H9 (cell line): ENCODE results near the gene PYGL. TPM values are rescaled to one million over a fixed set of nuclear protein-coding genes. Genes with fewer than 3 reads are reported as not detected.

ENCODE experiments used
- DNase-seq: peaks from one replicate; pipeline ENCODE4 v3.0.0-alpha.2; 2017
- H2AFZ ChIP-seq: one replicate; pipeline ENCODE4 v1.6.1; 2013; ENCODE audit warnings: mild to moderate bottlenecking, low read length, control low read depth, moderate library complexity
- H2AK5ac ChIP-seq: 2 replicates; pipeline ENCODE4 v1.6.1; 2013; ENCODE audit warnings: low read length, control low read depth, mixed read lengths; ENCODE audit not compliant: insufficient read length
- H2BK120ac ChIP-seq: one replicate; pipeline ENCODE4 v1.6.1; 2013; ENCODE audit warnings: low read depth, mild to moderate bottlenecking, low read length, control low read depth, inconsistent platforms; ENCODE audit not compliant: poor library complexity, severe bottlenecking
- H2BK12ac ChIP-seq: 2 replicates; pipeline ENCODE4 v1.6.1; 2013; ENCODE audit warnings: low read length, control low read depth, mixed read lengths, low read depth; ENCODE audit not compliant: insufficient read length
- H2BK15ac ChIP-seq: 2 replicates; pipeline ENCODE4 v1.6.1; 2013; ENCODE audit warnings: low read depth, low read length, control low read depth
- H2BK20ac ChIP-seq: one replicate; pipeline ENCODE4 v1.6.1; 2013; ENCODE audit warnings: low read depth, mild to moderate bottlenecking, low read length, control low read depth, inconsistent platforms; ENCODE audit not compliant: poor library complexity, severe bottlenecking
- H2BK5ac ChIP-seq: 2 replicates; pipeline ENCODE4 v1.6.1; 2013; ENCODE audit warnings: low read length, control low read depth, mixed read lengths; ENCODE audit not compliant: insufficient read length
- H3K14ac ChIP-seq: 2 replicates; pipeline ENCODE4 v1.6.1; 2013; ENCODE audit warnings: low read length, control low read depth; ENCODE audit not compliant: insufficient read depth
- H3K18ac ChIP-seq: 2 replicates; pipeline ENCODE4 v1.6.1; 2013; ENCODE audit warnings: low read depth, mild to moderate bottlenecking, mixed read lengths, low read length, control low read depth; ENCODE audit not compliant: insufficient read length
- H3K23ac ChIP-seq: 2 replicates; pipeline ENCODE4 v1.6.1; 2013; ENCODE audit warnings: low read length, control low read depth, mixed read lengths, low read depth; ENCODE audit not compliant: insufficient read length
- H3K23me2 ChIP-seq: 2 replicates; pipeline ENCODE4 v1.6.1; 2013; ENCODE audit warnings: low read depth, mild to moderate bottlenecking, mixed read lengths, low read length, control low read depth; ENCODE audit not compliant: insufficient read length, poor library complexity, severe bottlenecking
- H3K27ac ChIP-seq: 2 replicates; pipeline ENCODE4 v1.5.1; 2013; ENCODE audit warnings: low read length, control low read depth, mixed read lengths, low read depth; ENCODE audit not compliant: insufficient read length
- H3K27me3 ChIP-seq: 2 replicates; pipeline ENCODE4 v1.6.1; 2013; ENCODE audit warnings: low read length, control low read depth, inconsistent platforms; ENCODE audit not compliant: insufficient read depth
- H3K4ac ChIP-seq: 2 replicates; pipeline ENCODE4 v1.6.1; 2013; ENCODE audit warnings: low read depth, mild to moderate bottlenecking, control low read depth, inconsistent platforms, low read length, moderate library complexity
- H3K4me1 ChIP-seq: 2 replicates; pipeline ENCODE4 v1.6.1; 2013; ENCODE audit warnings: low read length, control low read depth, inconsistent platforms; ENCODE audit not compliant: insufficient read depth
- H3K4me2 ChIP-seq: 2 replicates; pipeline ENCODE4 v1.6.1; 2013; ENCODE audit warnings: low read length, control low read depth, mixed read lengths; ENCODE audit not compliant: insufficient read length, insufficient read depth
- H3K56ac ChIP-seq: 2 replicates; pipeline ENCODE4 v1.6.1; 2013; ENCODE audit warnings: low read depth, mild to moderate bottlenecking, mixed read lengths, low read length, control low read depth; ENCODE audit not compliant: insufficient read length
- H3K79me1 ChIP-seq: 2 replicates; pipeline ENCODE4 v1.6.1; 2013; ENCODE audit warnings: low read depth, mild to moderate bottlenecking, moderate library complexity, low read length, control low read depth, inconsistent platforms; ENCODE audit not compliant: insufficient read depth, poor library complexity, severe bottlenecking
- H3K79me2 ChIP-seq: 2 replicates; pipeline ENCODE4 v1.6.1; 2013; ENCODE audit warnings: low read length, control low read depth, inconsistent platforms; ENCODE audit not compliant: insufficient read depth
- H3K9ac ChIP-seq: 2 replicates; pipeline ENCODE4 v1.6.1; 2013; ENCODE audit warnings: low read length, control low read depth, mixed read lengths; ENCODE audit not compliant: insufficient read length; ENCODE audit errors: extremely low read depth
- H3K9me3 ChIP-seq: one replicate; pipeline ENCODE4 v1.6.1; 2013; ENCODE audit warnings: low read depth, low read length, inconsistent platforms; ENCODE audit not compliant: control insufficient read depth
- H3T11ph ChIP-seq: one replicate; pipeline ENCODE4 v1.6.1; 2013; ENCODE audit warnings: mild to moderate bottlenecking, low read length, control low read depth, inconsistent platforms
- H4K20me1 ChIP-seq: one replicate; pipeline ENCODE4 v1.6.1; 2013; ENCODE audit not compliant: control insufficient read depth, insufficient read length, insufficient read depth
- H4K5ac ChIP-seq: 2 replicates; pipeline ENCODE4 v1.6.1; 2013; ENCODE audit warnings: low read depth, mild to moderate bottlenecking, mixed read lengths, low read length, control low read depth; ENCODE audit not compliant: insufficient read length
- H4K8ac ChIP-seq: replicated peaks from 2 replicates; pipeline ENCODE4 v1.6.1; 2013; ENCODE audit warnings: low read length, control low read depth, mixed read lengths, low read depth; ENCODE audit not compliant: insufficient read length
- H4K91ac ChIP-seq: 2 replicates; pipeline ENCODE4 v1.6.1; 2013; ENCODE audit warnings: low read depth, mild to moderate bottlenecking, moderate library complexity, mixed read lengths, low read length, control low read depth; ENCODE audit not compliant: insufficient read length
- H3K27ac Mint-ChIP-seq, 3 experiments: 2 replicates in 2 of 3; 3 replicates in 1 of 3; pipeline ENCODE4 v1.8.0; 2020 to 2021; ENCODE audit warnings: mixed read lengths in 3 of 3, mild to moderate bottlenecking in 1 of 3, moderate library complexity in 1 of 3
- H3K27me3 Mint-ChIP-seq: 2 replicates; pipeline ENCODE4 v1.8.0; 2021; ENCODE audit warnings: low read depth, mild to moderate bottlenecking, moderate library complexity, mixed read lengths
- H3K36me3 Mint-ChIP-seq, 3 experiments: 2 replicates in 2 of 3; 3 replicates in 1 of 3; pipeline ENCODE4 v1.8.0; 2020 to 2021; ENCODE audit warnings: low read depth in 3 of 3, mixed read lengths in 3 of 3; ENCODE audit not compliant: insufficient read depth in 1 of 3
- H3K4me1 Mint-ChIP-seq, 2 experiments: 2 replicates each; pipeline ENCODE4 v1.8.0; 2020; ENCODE audit warnings: mixed read lengths in 2 of 2
- H3K4me3 Mint-ChIP-seq, 2 experiments: 2 replicates in 1 of 2; 3 replicates in 1 of 2; pipeline ENCODE4 v1.8.0; 2020 to 2021; ENCODE audit warnings: mild to moderate bottlenecking in 2 of 2, mixed read lengths in 2 of 2, moderate library complexity in 1 of 2
- H3K9me3 Mint-ChIP-seq, 2 experiments: 2 replicates in 1 of 2; 3 replicates in 1 of 2; pipeline ENCODE4 v1.8.0; 2020; ENCODE audit warnings: mild to moderate bottlenecking in 2 of 2, mixed read lengths in 2 of 2, moderate library complexity in 1 of 2
- WGBS: extraction: QIAGEN DNeasy Blood & Tissue Kit; methylation state at CpG from one replicate; pipeline ENCODE4 v1.1.7; 2013; ENCODE audit warnings: missing lambda C conversion rate, low lambda C conversion rate, mixed read lengths; ENCODE audit not compliant: insufficient read length; ENCODE audit errors: extremely low coverage; 5-methylcytosine and 5-hydroxymethylcytosine counted together
- total RNA-seq: library from RNA; stranded (reverse); gene quantifications from 2 replicates; pipeline ENCODE4 v1.2.1, GENCODE V29; 2021
- TF ChIP-seq, protein P1 (sequence below): fragments of 200-600 bp; sonication (generic); conservative IDR thresholded peaks from 3 replicates; pipeline ENCODE4 v1.8.0; 2021; ENCODE audit warnings: antibody characterized with exemption, mild to moderate bottlenecking

Gene PYGL
- total RNA-seq, 1 experiment from 2014 or later = 53.8 TPM

DNA sequence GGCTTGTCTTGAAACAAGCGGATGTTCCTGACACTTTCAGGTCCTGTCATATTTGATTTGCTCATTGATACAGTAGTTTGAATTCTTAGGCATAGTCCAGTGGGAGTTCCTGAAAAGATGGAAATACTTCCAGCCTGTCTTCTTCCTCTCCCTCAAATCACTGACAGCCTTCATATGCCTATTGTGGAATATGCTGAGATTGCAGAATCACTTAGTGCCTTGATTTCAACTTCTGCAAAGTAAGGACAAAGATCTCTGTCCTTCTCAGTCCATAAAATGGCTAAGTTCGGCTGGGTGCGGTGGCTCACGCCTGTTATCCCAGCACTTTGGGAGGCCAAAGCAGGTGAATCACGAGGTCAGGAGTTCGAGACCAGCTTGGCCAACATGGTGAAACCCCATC is 6.7 kb upstream of the PYGL start:
- Histone ChIP-seq H2BK120ac (no peak overlapping the region), H2AK5ac (no peak overlapping the region), H3K27me3 (no peaks in the 10 kb centered on the region), H3K9me3 (no peaks in the 10 kb centered on the region), H4K5ac (no peak overlapping the region), H3K23ac (no peak overlapping the region), H4K91ac (no peak overlapping the region), H2BK12ac (no peak overlapping the region), H3K79me2 (no peaks in the 10 kb centered on the region), H3T11ph (no peak overlapping the region), H3K23me2 (no peaks in the 10 kb centered on the region), H3K18ac (no peak overlapping the region), H4K8ac (no peak overlapping the region), H3K56ac (no peak overlapping the region), H4K20me1 (no peaks in the 10 kb centered on the region), H3K27ac (no peak overlapping the region), H3K9ac (no peak overlapping the region), H3K4me2 (no peak overlapping the region), H3K14ac (no peak overlapping the region), H3K4me1 (peaks cover 3% of the 10 kb centered on the region), H2BK20ac (no peak overlapping the region), H2BK15ac (no peak overlapping the region), H2BK5ac (no peak overlapping the region), H3K79me1 (no peaks in the 10 kb centered on the region), H3K4ac (no peak overlapping the region), H2AFZ (no peak overlapping the region)
- no peaks in the 10 kb centered on the region; the same call in 1 of the 2 replicates for H3K27me3 Mint-ChIP-seq
- TF ChIP-seq, protein P1, sequence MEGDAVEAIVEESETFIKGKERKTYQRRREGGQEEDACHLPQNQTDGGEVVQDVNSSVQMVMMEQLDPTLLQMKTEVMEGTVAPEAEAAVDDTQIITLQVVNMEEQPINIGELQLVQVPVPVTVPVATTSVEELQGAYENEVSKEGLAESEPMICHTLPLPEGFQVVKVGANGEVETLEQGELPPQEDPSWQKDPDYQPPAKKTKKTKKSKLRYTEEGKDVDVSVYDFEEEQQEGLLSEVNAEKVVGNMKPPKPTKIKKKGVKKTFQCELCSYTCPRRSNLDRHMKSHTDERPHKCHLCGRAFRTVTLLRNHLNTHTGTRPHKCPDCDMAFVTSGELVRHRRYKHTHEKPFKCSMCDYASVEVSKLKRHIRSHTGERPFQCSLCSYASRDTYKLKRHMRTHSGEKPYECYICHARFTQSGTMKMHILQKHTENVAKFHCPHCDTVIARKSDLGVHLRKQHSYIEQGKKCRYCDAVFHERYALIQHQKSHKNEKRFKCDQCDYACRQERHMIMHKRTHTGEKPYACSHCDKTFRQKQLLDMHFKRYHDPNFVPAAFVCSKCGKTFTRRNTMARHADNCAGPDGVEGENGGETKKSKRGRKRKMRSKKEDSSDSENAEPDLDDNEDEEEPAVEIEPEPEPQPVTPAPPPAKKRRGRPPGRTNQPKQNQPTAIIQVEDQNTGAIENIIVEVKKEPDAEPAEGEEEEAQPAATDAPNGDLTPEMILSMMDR = no peak
- no peak for DNase-seq
- H3K4me1 Mint-ChIP-seq = peaks cover 12 to 16% of the 10 kb centered on the region in 2 experiments
- H3K9me3 Mint-ChIP-seq = peaks cover 4 to 8% of the 10 kb centered on the region in 2 experiments
- WGBS = no CpG with 5 or more reads among the region's 6 CpGs
- H3K27ac Mint-ChIP-seq = no peak overlapping the region; a peak in 1 of 7 replicates
- no peak overlapping the region for H3K4me3 Mint-ChIP-seq
- H3K36me3 Mint-ChIP-seq = no peaks in the 10 kb centered on the region
